ENCODE data around the gene L1CAM.

The L1CAM gene

DNA sequence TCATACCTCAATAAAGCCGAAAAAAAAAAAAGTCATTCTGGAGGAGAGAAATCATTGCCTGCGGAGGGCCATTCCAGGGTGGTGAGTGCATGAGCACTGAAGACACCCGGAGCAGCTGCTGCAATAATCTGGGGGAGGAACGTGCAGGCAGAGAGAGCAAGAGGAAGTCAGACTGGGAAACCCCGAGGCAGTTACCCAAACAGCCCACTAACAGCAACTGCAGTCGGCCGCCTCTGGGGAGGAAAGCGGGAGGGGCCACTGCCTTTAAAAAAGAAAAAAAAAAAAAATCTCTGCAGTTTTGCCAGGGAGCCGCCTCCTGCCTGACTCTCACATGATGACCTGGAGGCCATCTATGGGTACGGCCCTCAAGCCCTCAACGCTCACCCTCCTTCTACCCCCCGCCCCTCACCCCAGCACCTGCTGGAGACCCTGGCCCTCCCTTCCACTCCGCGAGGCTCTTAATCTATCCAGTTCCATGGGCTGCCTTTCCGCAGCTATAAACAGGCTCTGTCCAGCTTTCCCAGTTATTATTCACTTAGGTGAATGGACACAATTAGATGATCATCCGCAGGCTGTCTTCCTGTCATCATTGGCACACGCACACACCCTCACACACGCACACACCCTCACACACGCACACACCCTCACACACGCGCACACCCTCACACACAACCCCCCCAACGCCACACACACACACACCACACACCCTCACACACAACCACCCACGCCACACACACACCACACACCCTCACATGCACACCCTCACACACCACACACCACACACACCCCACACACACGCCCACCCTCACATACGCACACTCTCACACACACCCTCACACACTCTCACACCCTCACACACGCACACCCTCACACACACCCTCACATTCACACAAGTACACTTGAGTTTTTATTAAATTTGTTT, 15.1 kb upstream of the L1CAM start:
- peak overlapping the region in 1 of 2 experiments; percentile 85 for H2BK12ac ChIP-seq (ENCODE audit: low read length in 2 of 2)
- peak overlapping the region in 1 of 2 experiments; percentile 80 for H3K14ac ChIP-seq (ENCODE audit: low read length in 2 of 2)
- DNase-seq: peak; percentile 91
- peak overlapping the region; percentile 95 for H4K91ac ChIP-seq (ENCODE audit: low read length)
- peaks cover 7% of the 10 kb centered on the region for H3K9me3 ChIP-seq (ENCODE audit: control insufficient read depth, low read length)
- H3K27me3 ChIP-seq (ENCODE audit: control insufficient read depth in 1 of 2, insufficient read depth in 1 of 2, low read length in 2 of 2): peaks cover 0 to 37% of the 10 kb centered on the region in 2 experiments
- no peak overlapping the region for H2BK5ac ChIP-seq (ENCODE audit: low read depth, low read length, poor library complexity, severe bottlenecking)
- WGBS: 62% methylated on average over 16 of the region's 26 CpGs
- H4K8ac ChIP-seq (ENCODE audit: low read length): peak overlapping the region; percentile 35
- H2AK5ac ChIP-seq (ENCODE audit: low read length, severe bottlenecking): no peak overlapping the region
- peak overlapping the region; percentile 77 to 81 for H3K18ac ChIP-seq (ENCODE audit: low read depth in 1 of 2, low read length in 2 of 2)
- no peak overlapping the region for H3K23ac ChIP-seq (ENCODE audit: low read length in 2 of 2)
- no peak overlapping the region for H3K9ac ChIP-seq (ENCODE audit: low read length)
- H3K4me1 ChIP-seq (ENCODE audit: control insufficient read depth, insufficient read depth, low read depth, low read length): peaks cover 15% of the 10 kb centered on the region
- no peak overlapping the region for H3K4me3 ChIP-seq (ENCODE audit: insufficient read depth in 1 of 2, low read depth in 1 of 2, low read length in 2 of 2)
- H3K79me1 ChIP-seq (replicated peaks; ENCODE audit: low read length, poor library complexity, severe bottlenecking): no peaks in the 10 kb centered on the region
- H3K4ac ChIP-seq (ENCODE audit: low read depth in 1 of 2, low read length in 2 of 2): no peak overlapping the region
- no peak overlapping the region for H2BK15ac ChIP-seq (ENCODE audit: low read depth, poor library complexity, severe bottlenecking)
- no peaks in the 10 kb centered on the region for H3K36me3 ChIP-seq (ENCODE audit: control insufficient read depth in 1 of 2, insufficient read depth in 2 of 2, low read depth in 1 of 2, low read length in 2 of 2)
- peak overlapping the region; percentile 60 for H3K27ac ChIP-seq (ENCODE audit: low read length, poor library complexity, severe bottlenecking)
- H3K4me2 ChIP-seq (ENCODE audit: low read length, poor library complexity, severe bottlenecking): no peak overlapping the region
- no peak overlapping the region for H2AFZ ChIP-seq (ENCODE audit: low read depth, low read length)
- H2BK120ac ChIP-seq (ENCODE audit: low read depth, low read length): no peak overlapping the region

DNA sequence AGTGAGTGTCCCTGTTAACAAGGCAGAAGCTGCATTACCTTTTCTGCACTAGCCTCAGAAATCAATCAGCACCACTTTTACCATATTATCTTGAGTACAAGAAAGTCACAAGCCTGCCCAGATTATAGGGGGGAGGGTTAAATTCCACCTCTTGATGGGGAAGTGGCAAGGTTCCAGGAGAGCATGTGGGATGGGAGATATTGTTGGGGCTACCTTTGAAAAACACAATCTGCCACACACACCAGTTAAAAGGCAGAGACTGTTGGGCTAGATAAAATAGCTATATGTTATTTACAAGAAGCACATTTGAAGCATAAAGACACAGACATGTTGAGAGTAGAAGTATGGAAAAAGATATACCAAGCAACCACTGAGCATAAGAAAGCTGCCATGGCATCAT, 11.9 kb upstream of the L1CAM start:
- H3K9me3 ChIP-seq (ENCODE audit: control insufficient read depth, low read length): peaks cover 12% of the 10 kb centered on the region
- no peak overlapping the region for H2BK5ac ChIP-seq (ENCODE audit: low read depth, low read length, poor library complexity, severe bottlenecking)
- no peak overlapping the region for H3K27ac ChIP-seq (ENCODE audit: low read length, poor library complexity, severe bottlenecking)
- no peak overlapping the region for H3K23ac ChIP-seq (ENCODE audit: low read length in 2 of 2)
- no peak overlapping the region for H3K9ac ChIP-seq (ENCODE audit: low read length)
- H3K4me2 ChIP-seq (ENCODE audit: low read length, poor library complexity, severe bottlenecking): no peak overlapping the region
- H3K4me1 ChIP-seq (ENCODE audit: control insufficient read depth, insufficient read depth, low read depth, low read length): peaks cover 15% of the 10 kb centered on the region
- H4K8ac ChIP-seq (ENCODE audit: low read length): no peak overlapping the region
- no peaks in the 10 kb centered on the region for H3K79me1 ChIP-seq (replicated peaks; ENCODE audit: low read length, poor library complexity, severe bottlenecking)
- no peak overlapping the region for H4K91ac ChIP-seq (ENCODE audit: low read length)
- H2BK15ac ChIP-seq (ENCODE audit: low read depth, poor library complexity, severe bottlenecking): no peak overlapping the region
- no peak overlapping the region for H2BK120ac ChIP-seq (ENCODE audit: low read depth, low read length)
- no peak overlapping the region for H2AK5ac ChIP-seq (ENCODE audit: low read length, severe bottlenecking)
- no peak for DNase-seq
- H3K18ac ChIP-seq (ENCODE audit: low read depth in 1 of 2, low read length in 2 of 2): no peak overlapping the region
- no peak overlapping the region for H2AFZ ChIP-seq (ENCODE audit: low read depth, low read length)
- no peak overlapping the region for H2BK12ac ChIP-seq (ENCODE audit: low read length in 2 of 2)
- H3K4ac ChIP-seq (ENCODE audit: low read depth in 1 of 2, low read length in 2 of 2): no peak overlapping the region
- no peaks in the 10 kb centered on the region for H3K36me3 ChIP-seq (ENCODE audit: control insufficient read depth in 1 of 2, insufficient read depth in 2 of 2, low read depth in 1 of 2, low read length in 2 of 2)
- peaks cover 0 to 50% of the 10 kb centered on the region in 2 experiments for H3K27me3 ChIP-seq (ENCODE audit: control insufficient read depth in 1 of 2, insufficient read depth in 1 of 2, low read length in 2 of 2)
- no peak overlapping the region for H3K4me3 ChIP-seq (ENCODE audit: insufficient read depth in 1 of 2, low read depth in 1 of 2, low read length in 2 of 2)
- no peak overlapping the region for H3K14ac ChIP-seq (ENCODE audit: low read length in 2 of 2)

DNA sequence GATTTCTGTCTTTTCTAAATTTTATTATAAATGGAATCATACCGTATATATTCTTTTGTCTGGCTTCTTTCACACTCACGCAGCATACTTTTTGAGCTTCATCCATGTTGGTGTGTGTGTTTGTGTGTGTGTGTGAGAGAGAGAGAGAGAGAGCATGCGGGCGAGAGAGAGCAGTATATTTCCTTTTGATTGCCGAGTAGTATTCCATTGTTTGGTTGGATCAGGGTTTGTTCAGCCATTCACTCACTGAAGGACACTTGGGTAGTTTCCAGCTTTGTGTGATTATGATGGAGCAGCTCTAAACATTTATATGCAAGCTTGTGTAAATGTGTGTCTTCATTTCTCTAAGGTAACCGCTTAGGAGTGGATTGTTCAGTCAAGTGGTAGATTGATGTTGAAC, 3.1 kb upstream of the L1CAM start:
- Histone ChIP-seq H3K4me1 (ENCODE audit: control insufficient read depth, insufficient read depth, low read depth, low read length) (peaks cover 20% of the 10 kb centered on the region), H3K23ac (ENCODE audit: low read length in 2 of 2) (no peak overlapping the region), H2BK120ac (ENCODE audit: low read depth, low read length) (no peak overlapping the region), H4K8ac (ENCODE audit: low read length) (no peak overlapping the region), H3K27ac (ENCODE audit: low read length, poor library complexity, severe bottlenecking) (no peak overlapping the region), H3K18ac (ENCODE audit: low read depth in 1 of 2, low read length in 2 of 2) (no peak overlapping the region), H3K9me3 (ENCODE audit: control insufficient read depth, low read length) (no peaks in the 10 kb centered on the region), H4K91ac (ENCODE audit: low read length) (no peak overlapping the region), H3K79me1 (replicated peaks; ENCODE audit: low read length, poor library complexity, severe bottlenecking) (no peaks in the 10 kb centered on the region), H3K14ac (ENCODE audit: low read length in 2 of 2) (no peak overlapping the region), H3K27me3 (ENCODE audit: control insufficient read depth in 1 of 2, insufficient read depth in 1 of 2, low read length in 2 of 2) (peaks cover 0 to 80% of the 10 kb centered on the region in 2 experiments), H3K4me2 (ENCODE audit: low read length, poor library complexity, severe bottlenecking) (no peak overlapping the region), H2BK15ac (ENCODE audit: low read depth, poor library complexity, severe bottlenecking) (no peak overlapping the region), H3K4me3 (ENCODE audit: insufficient read depth in 1 of 2, low read depth in 1 of 2, low read length in 2 of 2) (no peak overlapping the region), H2BK12ac (ENCODE audit: low read length in 2 of 2) (no peak overlapping the region), H3K36me3 (ENCODE audit: control insufficient read depth in 1 of 2, insufficient read depth in 2 of 2, low read depth in 1 of 2, low read length in 2 of 2) (peaks cover 0 to 6% of the 10 kb centered on the region in 2 experiments), H2BK5ac (ENCODE audit: low read depth, low read length, poor library complexity, severe bottlenecking) (no peak overlapping the region), H2AFZ (ENCODE audit: low read depth, low read length) (no peak overlapping the region), H3K9ac (ENCODE audit: low read length) (no peak overlapping the region), H2AK5ac (ENCODE audit: low read length, severe bottlenecking) (no peak overlapping the region), H3K4ac (ENCODE audit: low read depth in 1 of 2, low read length in 2 of 2) (no peak overlapping the region)
- 100% methylated on average over 4 of the region's 6 CpGs for WGBS
- DNase-seq: no peak

DNA sequence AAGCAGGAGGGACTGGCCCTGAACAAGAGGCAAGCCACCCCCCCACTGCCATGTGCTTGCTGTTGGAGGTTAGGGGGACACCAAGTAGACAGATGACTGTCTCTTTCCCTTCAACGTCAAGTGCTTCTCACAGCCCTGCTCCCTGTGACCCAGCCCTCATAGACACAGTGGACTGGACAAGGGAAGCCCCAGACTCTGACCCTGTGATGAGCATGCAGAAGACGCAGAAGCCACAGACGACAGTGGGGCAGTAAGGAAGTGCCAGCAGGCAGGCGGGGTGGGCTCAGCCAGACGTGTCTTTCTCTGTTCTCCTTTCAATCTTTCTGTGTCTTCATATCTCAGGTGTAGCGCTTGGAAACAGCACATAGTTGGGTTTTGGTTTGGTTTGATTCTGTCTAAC, 2.4 kb upstream of the L1CAM start:
- Histone ChIP-seq H4K91ac (ENCODE audit: low read length) (no peak overlapping the region), H2BK12ac (ENCODE audit: low read length in 2 of 2) (no peak overlapping the region), H3K27me3 (ENCODE audit: control insufficient read depth in 1 of 2, insufficient read depth in 1 of 2, low read length in 2 of 2) (peaks cover 0 to 81% of the 10 kb centered on the region in 2 experiments), H2BK15ac (ENCODE audit: low read depth, poor library complexity, severe bottlenecking) (no peak overlapping the region), H3K4me3 (ENCODE audit: insufficient read depth in 1 of 2, low read depth in 1 of 2, low read length in 2 of 2) (no peak overlapping the region), H3K14ac (ENCODE audit: low read length in 2 of 2) (no peak overlapping the region), H3K27ac (ENCODE audit: low read length, poor library complexity, severe bottlenecking) (no peak overlapping the region), H2BK120ac (ENCODE audit: low read depth, low read length) (no peak overlapping the region), H3K23ac (ENCODE audit: low read length in 2 of 2) (no peak overlapping the region), H3K18ac (ENCODE audit: low read depth in 1 of 2, low read length in 2 of 2) (no peak overlapping the region), H3K36me3 (ENCODE audit: control insufficient read depth in 1 of 2, insufficient read depth in 2 of 2, low read depth in 1 of 2, low read length in 2 of 2) (peaks cover 0 to 13% of the 10 kb centered on the region in 2 experiments), H3K4me2 (ENCODE audit: low read length, poor library complexity, severe bottlenecking) (no peak overlapping the region), H2BK5ac (ENCODE audit: low read depth, low read length, poor library complexity, severe bottlenecking) (no peak overlapping the region), H2AFZ (ENCODE audit: low read depth, low read length) (no peak overlapping the region), H2AK5ac (ENCODE audit: low read length, severe bottlenecking) (no peak overlapping the region), H3K9me3 (ENCODE audit: control insufficient read depth, low read length) (no peaks in the 10 kb centered on the region), H3K79me1 (replicated peaks; ENCODE audit: low read length, poor library complexity, severe bottlenecking) (no peaks in the 10 kb centered on the region), H4K8ac (ENCODE audit: low read length) (no peak overlapping the region), H3K4ac (ENCODE audit: low read depth in 1 of 2, low read length in 2 of 2) (no peak overlapping the region), H3K9ac (ENCODE audit: low read length) (no peak overlapping the region), H3K4me1 (ENCODE audit: control insufficient read depth, insufficient read depth, low read depth, low read length) (peaks cover 27% of the 10 kb centered on the region)
- DNase-seq: no peak
- 94% methylated on average over 3 of the region's 6 CpGs for WGBS
